T47D (cell line): ENCODE data around the gene HMGB1.
A peak's percentile ranks its signal among the peaks of the same experiment; 100 is the strongest.

Experiments
- DNase-seq, 2 experiments: peaks; one replicate each; pipeline versions ENCODE4 v3.0.0 to v3.0.0-alpha.2; 2011 to 2012; ENCODE audit warnings: low read depth in 1 of 2, low spot score in 1 of 2
- JUND ChIP-seq: IDR thresholded peaks from 2 replicates; pipeline ENCODE4 v1.6.1; 2012; ENCODE audit warnings: low read depth
- in situ Hi-C: cut with HindIII; loops from 2 replicates; pipeline ENCODE4 v1.10.0; 2016; ENCODE audit warnings: low sequenced_read_pairs, low pct_unique_long_range_greater_than_20kb

HMGB1 gene

GRCh38 chr13:30465593-30466357 lies at the start of gene HMGB1:
Gene HMGB1 (minus strand): TSS chr13:30465936. CDS start chr13:30463680, 2,256 bp downstream.
- TF ChIP-seq JUND = no peak
- peak; percentile 84 to 99 for DNase-seq
- in situ Hi-C loops = no loop called here

GRCh38 chr13:30510811-30511371 lies 45.2 kb upstream of the HMGB1 start:
- in situ Hi-C loops = no loop called here
- DNase-seq = no peak
- TF ChIP-seq JUND = no peak

GRCh38 chr13:30510091-30510490 lies 44.4 kb upstream of the HMGB1 start:
- in situ Hi-C loops = no loop called here
- no peak for DNase-seq
- no peak for TF ChIP-seq JUND

GRCh38 chr13:30509254-30510050 lies 43.7 kb upstream of the HMGB1 start:
- no peak for DNase-seq
- no peak for TF ChIP-seq JUND
- in situ Hi-C loops = no loop called here

- no peak for TF ChIP-seq JUND
- DNase-seq = no peak
- in situ Hi-C loops = no loop called here
These were observed 38.3 kb upstream of the HMGB1 start for GRCh38 chr13:30504081-30504480.

GRCh38 chr13:30502237-30502636 lies 36.5 kb upstream of the HMGB1 start:
- no peak for DNase-seq
- no peak for TF ChIP-seq JUND
- in situ Hi-C loops = no loop called here

GRCh38 chr13:30499338-30499737 lies 33.6 kb upstream of the HMGB1 start:
- TF ChIP-seq JUND = no peak
- in situ Hi-C loops = no loop called here
- DNase-seq = no peak

GRCh38 chr13:30496147-30496546 lies 30.4 kb upstream of the HMGB1 start:
- no peak for TF ChIP-seq JUND
- in situ Hi-C loops = no loop called here

GRCh38 chr13:30495746-30496145 lies 30.0 kb upstream of the HMGB1 start:
- TF ChIP-seq JUND = no peak
- no peak for DNase-seq
- in situ Hi-C loops = no loop called here

More at GRCh38 chr13:30496147-30496546, 30.4 kb upstream of the HMGB1 start:
- DNase-seq = no peak

- in situ Hi-C loops = no loop called here
- no peak for TF ChIP-seq JUND
- DNase-seq = no peak
These were observed 28.1 kb upstream of the HMGB1 start for GRCh38 chr13:30493658-30494381.

GRCh38 chr13:30487075-30487470 lies 21.3 kb upstream of the HMGB1 start:
- TF ChIP-seq JUND = no peak
- in situ Hi-C loops = no loop called here
- peak in 1 of 2 experiments; percentile 31 for DNase-seq
